HG03457 (cell line): ENCODE measurements around the gene GRAMD1B.

Source experiments
- ATAC-seq: cut with Tn5 transposase; IDR thresholded peaks from one replicate; pipeline ENCODE4 v1.9.1; 2021; ENCODE audit warnings: moderate number of reproducible peaks; ENCODE audit not compliant: unreplicated experiment

The GRAMD1B gene

GRCh38 chr11:123429913-123430720 lies at the start of gene GRAMD1B:
Gene GRAMD1B (plus strand): TSS chr11:123430269. CDS start chr11:123430793, 524 bp downstream.
- peak; percentile 49 for ATAC-seq

GRCh38 chr11:123381149-123381548 lies 48.9 kb upstream of the GRAMD1B start:
- ATAC-seq = no peak

GRCh38 chr11:123381817-123382554 lies 48.1 kb upstream of the GRAMD1B start:
- ATAC-seq = peak; percentile 60

GRCh38 chr11:123382555-123383074 lies 47.5 kb upstream of the GRAMD1B start:
- ATAC-seq = no peak

- no peak for ATAC-seq
Measured at GRCh38 chr11:123384116-123384515, 46.0 kb upstream of the GRAMD1B start.

GRCh38 chr11:123386796-123387510 lies 43.1 kb upstream of the GRAMD1B start:
- no peak for ATAC-seq

GRCh38 chr11:123388640-123389039 lies 41.4 kb upstream of the GRAMD1B start:
- ATAC-seq = no peak

GRCh38 chr11:123390146-123390545 lies 39.9 kb upstream of the GRAMD1B start:
- no peak for ATAC-seq

- no peak for ATAC-seq
Measured at GRCh38 chr11:123391646-123392348, 38.3 kb upstream of the GRAMD1B start.

GRCh38 chr11:123392431-123392830 lies 37.6 kb upstream of the GRAMD1B start:
- no peak for ATAC-seq

GRCh38 chr11:123392844-123393243 lies 37.2 kb upstream of the GRAMD1B start:
- no peak for ATAC-seq

- ATAC-seq = no peak
Measured at GRCh38 chr11:123393312-123393927, 36.6 kb upstream of the GRAMD1B start.

- no peak for ATAC-seq
Measured at GRCh38 chr11:123404676-123405075, 25.4 kb upstream of the GRAMD1B start.

GRCh38 chr11:123405123-123405592 lies 24.9 kb upstream of the GRAMD1B start:
- no peak for ATAC-seq

GRCh38 chr11:123406441-123407129 lies 23.5 kb upstream of the GRAMD1B start:
- ATAC-seq = no peak

GRCh38 chr11:123407130-123407995 lies 22.7 kb upstream of the GRAMD1B start:
- peak; percentile 53 for ATAC-seq

GRCh38 chr11:123407996-123408597 lies 22.0 kb upstream of the GRAMD1B start:
- no peak for ATAC-seq
